CD4-positive, alpha-beta T cell treated with Interleukin-15 for 4 hours (primary cell): ENCODE results near the gene KRT35.

Experiments used
- DNase-seq: peaks from one replicate; pipeline ENCODE4 v3.0.0-alpha.2; 2020; ENCODE audit warnings: low spot score

Gene KRT35

GRCh38 chr17:41486809-41487530, 6.0 kb upstream of the KRT35 start:
- peak; percentile 8 for DNase-seq

GRCh38 chr17:41486316-41486715, 5.4 kb upstream of the KRT35 start:
- DNase-seq, result no peak

- no peak for DNase-seq
These were observed 4.3 kb upstream of the KRT35 start for GRCh38 chr17:41484920-41485904.

DNA sequence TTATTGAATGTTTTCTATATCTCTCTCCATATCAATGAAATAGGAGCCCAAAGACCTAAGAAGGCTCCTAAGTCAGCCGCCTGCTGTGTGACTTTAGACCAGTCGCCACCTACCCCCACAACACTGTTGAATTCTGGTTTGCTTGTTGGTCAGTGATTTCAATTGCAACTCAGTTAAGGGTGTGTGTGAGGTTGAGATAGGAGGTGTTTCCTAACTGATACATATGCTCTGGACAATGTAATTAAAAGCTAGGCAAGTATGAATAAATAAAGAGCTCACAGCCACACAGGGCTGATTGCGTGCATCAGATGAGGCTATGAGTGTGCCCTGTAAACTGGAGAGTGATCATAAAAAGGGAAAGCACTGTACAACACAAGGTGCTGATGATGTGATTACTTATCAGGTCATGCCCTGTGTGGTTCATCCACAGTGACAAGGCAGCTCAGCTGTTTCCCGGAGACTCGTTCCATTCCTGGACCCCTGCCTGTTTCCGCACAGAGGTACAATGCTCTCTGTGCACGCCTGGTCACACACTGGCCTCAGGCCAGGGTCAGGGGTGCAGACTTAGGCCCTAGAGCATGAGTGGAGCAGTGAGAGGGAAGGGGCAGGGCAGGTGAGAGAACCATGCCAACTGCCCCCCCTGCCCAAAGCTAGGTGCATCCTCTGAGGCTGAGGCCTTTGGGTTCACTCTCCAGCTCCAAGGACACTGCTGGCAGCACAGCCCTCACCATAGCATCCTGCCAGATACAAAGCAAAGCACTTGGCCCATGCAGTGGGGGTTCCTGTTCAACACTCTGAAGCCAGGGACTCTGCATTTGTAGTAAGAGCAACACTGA, 3.3 kb upstream of the KRT35 start:
- no peak for DNase-seq

DNA sequence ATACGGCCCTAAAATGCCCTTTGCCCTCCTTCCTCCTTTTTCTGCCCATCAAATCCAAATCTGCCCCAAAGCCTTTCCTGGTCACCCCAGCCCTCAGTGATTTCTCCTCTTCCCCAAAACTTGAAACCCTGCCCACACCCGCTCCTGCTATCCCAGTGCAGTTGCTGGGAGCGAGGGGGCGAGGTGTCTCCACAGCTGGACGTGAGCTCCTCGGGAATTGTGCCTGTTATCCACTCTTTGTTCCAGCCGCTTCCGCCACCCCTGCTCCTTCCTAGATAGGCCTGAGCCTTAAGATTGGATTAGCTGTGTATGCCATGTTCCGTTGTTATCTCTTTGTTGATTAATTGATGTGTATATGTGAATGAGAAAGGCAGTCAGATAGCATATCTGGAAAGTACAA, 2.6 kb upstream of the KRT35 start:
- DNase-seq, result no peak

GRCh38 chr17:41480581-41480980, 370 bp downstream of the KRT35 start:
- DNase-seq, result no peak

DNA sequence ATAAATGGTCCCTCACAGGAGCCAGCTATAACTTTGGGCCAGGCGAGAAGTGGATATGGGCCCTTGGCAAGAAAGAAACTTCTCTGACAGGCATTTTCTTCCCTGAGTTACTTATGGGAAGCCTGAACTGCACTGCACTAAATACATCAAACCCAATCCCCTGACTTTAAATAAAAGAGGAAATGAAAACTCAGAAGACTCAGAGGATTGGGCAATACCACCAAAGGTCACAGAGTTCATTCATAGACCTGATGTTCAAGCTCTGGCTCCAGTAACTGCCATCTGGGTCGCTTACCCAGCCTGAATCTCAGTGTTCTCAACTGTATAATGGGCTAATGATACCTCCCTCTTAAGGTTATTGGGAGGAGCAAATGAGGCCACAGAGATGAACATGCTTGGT, 815 bp downstream of the KRT35 start:
- no peak for DNase-seq

GRCh38 chr17:41478237-41478636, 2.7 kb downstream of the KRT35 start:
- DNase-seq, result no peak

GRCh38 chr17:41476866-41477815, 3.8 kb downstream of the KRT35 start:
- DNase-seq, result no peak

GRCh38 chr17:41475421-41475820, 5.5 kb downstream of the KRT35 start:
- DNase-seq, result no peak

- no peak for DNase-seq
These were observed 6.1 kb downstream of the KRT35 start for GRCh38 chr17:41474863-41475262.

DNA sequence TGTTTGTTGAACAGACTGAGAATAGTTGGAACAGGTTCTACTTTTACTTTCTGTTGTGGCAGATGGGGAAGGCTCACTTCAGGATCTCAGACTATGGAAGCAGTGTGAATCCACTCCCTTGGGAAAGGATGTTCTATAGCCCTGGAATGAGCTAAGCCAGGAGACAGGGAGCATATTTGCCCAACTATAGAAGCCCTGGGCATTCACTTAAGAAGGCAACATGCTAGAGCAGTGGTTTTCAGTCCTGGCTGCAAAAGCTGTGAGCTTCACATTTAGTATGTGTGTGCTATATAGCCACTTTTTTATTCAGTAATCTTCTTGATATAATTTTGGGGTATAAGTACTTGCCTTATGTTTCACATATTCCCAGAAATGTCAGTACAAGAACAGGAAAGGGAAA, 12.6 kb downstream of the KRT35 start:
- DNase-seq, result no peak

GRCh38 chr17:41467561-41467960, 13.4 kb downstream of the KRT35 start:
- no peak for DNase-seq

GRCh38 chr17:41466988-41467387, 14.0 kb downstream of the KRT35 start, which contains the start of gene KRT32:
Gene KRT32, minus strand, starts transcription at chr17:41467386. Its CDS starts 61 bp downstream, at chr17:41467325.
- DNase-seq, result no peak

DNA sequence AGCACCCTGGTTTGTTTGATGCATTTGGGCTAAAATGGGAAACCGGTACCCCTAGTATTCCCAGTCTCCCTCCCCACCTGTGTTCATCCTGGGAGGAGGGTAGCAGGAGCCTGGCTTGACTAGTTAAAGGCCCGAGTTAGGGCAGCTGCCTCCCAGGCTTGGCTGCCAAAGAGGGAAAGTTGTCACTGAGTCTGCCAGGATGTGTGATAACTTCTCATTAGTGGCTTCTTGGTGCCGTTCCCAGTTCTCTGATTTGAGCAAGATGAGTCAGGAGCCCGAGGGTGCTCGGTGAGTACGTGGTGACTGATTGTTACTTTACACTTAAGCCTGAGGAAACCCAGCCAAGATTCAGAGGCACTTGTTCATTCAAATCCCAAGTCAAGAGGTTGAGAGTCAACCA, 16.3 kb downstream of the KRT35 start:
- DNase-seq, result no peak

DNA sequence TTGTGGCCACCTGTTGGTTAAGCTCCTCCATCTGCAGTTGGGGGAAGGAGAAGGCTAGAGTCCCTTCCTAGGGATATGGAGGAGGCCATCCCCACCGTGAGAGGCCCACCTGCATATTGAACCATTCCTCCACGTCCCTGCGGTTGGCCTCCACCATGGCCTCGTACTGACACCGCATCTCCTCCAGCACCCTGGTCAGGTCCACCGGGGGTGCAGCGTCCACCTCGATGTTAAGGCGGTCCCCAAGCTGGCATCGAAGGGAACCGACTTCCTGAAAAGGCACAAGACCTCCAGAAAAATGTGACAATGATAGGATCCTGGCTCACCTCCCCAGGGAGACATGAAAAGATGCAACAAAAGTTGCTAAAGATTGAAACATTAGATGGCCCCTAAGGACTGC, 16.8 kb downstream of the KRT35 start:
- DNase-seq, result no peak

DNA sequence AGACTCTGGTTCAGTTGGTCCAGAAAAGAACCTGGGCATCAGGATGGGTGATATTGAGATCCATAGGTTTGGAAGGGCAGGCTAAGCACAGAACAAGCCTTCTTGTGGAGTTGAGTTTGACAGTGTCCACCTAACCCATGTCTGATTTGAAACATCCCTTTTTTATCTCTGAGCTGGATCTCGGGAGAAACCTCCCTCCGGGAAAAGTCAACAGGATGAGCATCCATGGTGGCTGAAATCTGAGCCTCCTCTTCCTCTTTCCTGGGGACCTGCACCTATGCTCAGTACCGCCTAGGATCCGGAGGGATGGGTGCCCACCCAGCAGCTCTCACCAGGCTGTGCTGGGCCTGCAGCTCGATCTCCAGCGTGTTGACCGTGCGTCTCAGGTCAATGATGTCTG, 17.2 kb downstream of the KRT35 start:
- no peak for DNase-seq

DNA sequence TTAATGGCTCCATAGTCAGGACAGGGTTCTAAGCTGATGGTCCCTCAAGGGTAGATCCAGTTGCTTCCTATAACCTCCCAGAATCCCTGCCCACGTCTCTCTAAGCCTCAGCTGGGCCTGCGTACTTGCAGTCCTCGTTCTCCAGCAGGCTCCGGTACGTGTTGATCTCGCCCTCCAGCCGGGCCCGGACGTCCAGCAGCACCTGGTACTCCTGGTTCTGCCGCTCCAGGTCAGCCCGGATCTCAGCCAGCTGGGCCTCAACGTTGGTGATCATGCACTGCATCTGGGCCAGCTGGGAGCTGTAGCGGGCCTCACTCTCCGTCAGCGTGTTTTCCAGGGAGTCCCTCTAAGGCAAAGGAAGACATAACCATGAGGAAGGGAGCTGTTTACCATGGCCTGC, 18.2 kb downstream of the KRT35 start:
- DNase-seq, result no peak

DNA sequence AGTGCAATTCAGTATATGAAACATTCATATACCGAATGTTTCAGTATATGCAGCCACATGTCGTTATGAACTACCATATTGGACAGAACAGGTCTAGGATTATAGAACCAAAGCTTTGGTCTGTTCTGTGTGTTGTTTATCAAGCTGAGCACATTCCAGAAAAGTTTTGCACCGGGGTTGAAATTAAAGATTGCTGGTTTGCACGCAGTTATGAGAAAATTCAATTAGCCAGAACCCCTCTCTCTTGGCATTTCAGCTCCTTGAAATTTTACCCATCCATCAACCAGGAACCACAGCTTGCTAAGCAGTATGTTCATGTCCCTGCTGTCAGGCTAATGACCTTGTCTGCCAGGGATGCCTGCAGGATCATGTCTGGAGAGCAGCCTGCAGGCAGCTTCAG, 23.3 kb downstream of the KRT35 start:
- DNase-seq, result no peak

GRCh38 chr17:41456204-41456603, 24.7 kb downstream of the KRT35 start:
- no peak for DNase-seq

GRCh38 chr17:41455236-41455635, 25.7 kb downstream of the KRT35 start:
- DNase-seq, result no peak
